Loucy (cell line): ENCODE results near the gene PRUNE2.

Experiments used
- CTCF ChIP-seq: fragments of 200-600 bp; sonication (generic); conservative IDR thresholded peaks from 2 replicates; pipeline ENCODE4 v1.5.1; 2014; ENCODE audit warnings: mild to moderate bottlenecking, antibody characterized with exemption, low read length
- EZH2phosphoT487 ChIP-seq: fragments of 200-600 bp; IDR thresholded peaks from 2 replicates; pipeline ENCODE4 v1.6.1; 2018; ENCODE audit warnings: antibody characterized with exemption, mild to moderate bottlenecking, moderate library complexity, borderline replicate concordance

GRCh38 chr9:76758476-76758875 lies 147.4 kb downstream of the PRUNE2 start:
- TF ChIP-seq CTCF (no peak), EZH2phosphoT487 (no peak)
